ENCODE data around the gene TCHHL1.
A peak's percentile ranks its signal among the peaks of the same experiment; 100 is the strongest.
"Not testable (repeated sequence)": the region's sequence is repeated elsewhere in the genome, so short reads cannot be mapped to it uniquely, and the experiment has no call there.

TCHHL1 gene

DNA sequence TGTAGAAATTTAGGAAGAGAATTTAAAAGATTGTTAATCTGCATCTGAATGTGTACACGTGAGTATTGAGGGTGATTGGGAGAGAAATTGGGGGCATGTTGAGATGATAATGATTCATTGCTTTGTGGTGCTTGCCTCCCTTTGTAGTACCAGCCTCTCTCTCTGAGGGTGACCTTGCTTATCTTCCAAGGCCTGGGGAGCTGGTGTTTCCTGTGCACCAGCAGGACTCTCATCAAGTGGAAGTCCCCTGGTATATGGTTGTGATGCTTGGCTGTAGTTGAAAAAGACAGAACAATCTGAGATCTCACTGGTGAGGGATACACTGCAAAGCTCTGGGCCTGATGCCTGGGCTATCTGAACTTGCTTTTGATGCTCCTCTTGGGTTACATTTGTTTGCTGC is 4.0 kb downstream of the TCHHL1 start:
- DNase-seq = no peak

- DNase-seq = not testable (repeated sequence)
These were observed 7.8 kb downstream of the TCHHL1 start for GRCh38 chr1:152081026-152081425.

DNA sequence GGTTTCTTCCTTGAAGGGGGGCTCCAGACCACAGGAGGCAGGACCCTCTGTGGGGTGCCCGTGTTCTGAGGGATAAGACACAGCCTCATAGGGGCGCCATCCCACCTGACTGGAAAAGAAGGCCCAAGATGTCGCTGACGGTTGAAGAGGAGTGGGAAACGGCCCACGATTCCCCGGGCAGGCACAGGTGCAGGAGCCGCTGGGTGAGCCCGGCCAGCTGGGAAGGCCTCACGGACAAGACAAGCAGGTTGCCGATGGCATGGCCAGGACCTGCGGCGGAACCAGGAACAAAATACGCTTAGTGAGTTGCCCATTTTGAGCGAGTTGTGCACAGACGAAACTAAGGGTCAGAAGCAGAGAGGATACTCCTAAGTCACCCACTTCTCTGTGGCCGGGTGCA is 8.4 kb downstream of the TCHHL1 start:
- DNase-seq = not testable (repeated sequence)

GRCh38 chr1:152078831-152079441 is 9.9 kb downstream of the TCHHL1 start:
- DNase-seq = no peak

DNA sequence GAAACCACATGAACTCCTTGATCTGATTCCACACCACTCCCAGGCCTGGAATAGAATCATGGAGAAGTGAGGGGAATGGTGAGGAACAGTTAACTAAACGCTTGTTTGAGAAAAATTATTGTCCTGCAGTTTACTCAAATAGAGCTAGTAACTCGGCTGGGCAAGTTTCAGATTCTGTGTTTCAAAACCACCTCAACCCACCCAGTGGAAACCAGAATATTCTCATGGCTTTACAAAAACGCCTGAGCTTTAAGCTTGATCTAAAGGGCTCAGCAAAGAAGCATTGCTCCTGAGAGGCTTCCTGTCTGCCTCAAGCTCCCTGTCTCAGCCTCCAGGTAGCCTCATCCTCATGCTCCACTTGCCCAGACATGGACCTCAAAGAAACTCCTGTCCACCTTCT is 16.6 kb downstream of the TCHHL1 start:
- DNase-seq = no peak

GRCh38 chr1:152071123-152071522 is 17.7 kb downstream of the TCHHL1 start:
- DNase-seq = no peak

DNA sequence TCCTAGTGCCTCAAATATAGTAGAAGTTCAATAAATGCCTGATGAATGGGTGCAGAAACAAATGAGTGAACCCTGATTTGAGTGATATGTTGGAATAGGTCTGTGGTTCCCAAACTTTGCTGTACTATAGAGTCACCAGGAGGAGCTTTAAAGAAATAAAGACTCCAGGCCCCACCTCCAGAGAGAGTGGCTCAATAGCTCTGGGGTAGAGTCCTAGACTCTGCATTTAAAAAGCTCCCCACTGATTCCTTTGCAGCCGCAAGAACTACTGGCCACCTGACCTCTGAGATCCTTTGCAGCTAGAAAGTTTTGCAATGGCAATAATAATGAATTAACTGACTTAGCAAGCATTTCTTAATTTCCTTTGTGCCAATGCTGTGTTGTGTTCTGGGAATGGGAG is 20.9 kb downstream of the TCHHL1 start:
- no peak for DNase-seq

GRCh38 chr1:152067150-152067549 is 21.7 kb downstream of the TCHHL1 start:
- no peak for DNase-seq

GRCh38 chr1:152061952-152062351 is 26.9 kb downstream of the TCHHL1 start:
- no peak for DNase-seq

GRCh38 chr1:152053375-152053774 is 35.5 kb downstream of the TCHHL1 start:
- no peak for DNase-seq

GRCh38 chr1:152052606-152053005 is 36.3 kb downstream of the TCHHL1 start:
- DNase-seq = peak; percentile 59

GRCh38 chr1:152050886-152051675 is 37.8 kb downstream of the TCHHL1 start:
- DNase-seq = no peak

- no peak for DNase-seq
These were observed 39.4 kb downstream of the TCHHL1 start for GRCh38 chr1:152049291-152050083.

DNA sequence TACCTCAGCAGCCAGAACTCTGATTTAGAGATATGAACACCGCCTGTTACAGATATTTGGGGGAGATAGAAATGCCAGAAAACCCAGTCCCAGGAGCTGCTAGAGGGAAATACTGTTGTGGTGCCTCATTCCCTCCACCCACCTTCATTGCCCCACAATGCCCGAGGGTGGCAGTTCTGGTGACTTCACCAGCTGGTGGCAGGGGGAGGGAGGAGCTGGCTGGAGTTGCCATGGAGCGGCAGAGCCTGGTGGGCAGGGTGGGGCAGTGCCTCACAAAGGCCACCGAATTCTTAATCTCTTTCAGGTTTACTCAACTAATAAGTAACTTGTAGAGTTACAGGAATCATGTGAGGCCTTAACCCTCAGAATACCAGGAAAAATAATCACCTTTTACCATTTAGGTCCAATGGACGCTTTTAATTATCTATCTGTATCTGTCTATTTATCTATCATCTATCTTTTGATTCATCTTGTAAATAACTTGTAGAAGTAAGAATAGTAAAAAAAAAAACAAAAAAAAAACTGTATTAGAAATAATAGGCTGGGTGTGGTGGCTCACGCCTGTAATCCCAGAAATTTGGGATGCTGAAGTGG is 40.4 kb downstream of the TCHHL1 start:
- DNase-seq = no peak

- peak; percentile 46 for DNase-seq
These were observed 41.0 kb downstream of the TCHHL1 start for GRCh38 chr1:152047730-152048415.

DNA sequence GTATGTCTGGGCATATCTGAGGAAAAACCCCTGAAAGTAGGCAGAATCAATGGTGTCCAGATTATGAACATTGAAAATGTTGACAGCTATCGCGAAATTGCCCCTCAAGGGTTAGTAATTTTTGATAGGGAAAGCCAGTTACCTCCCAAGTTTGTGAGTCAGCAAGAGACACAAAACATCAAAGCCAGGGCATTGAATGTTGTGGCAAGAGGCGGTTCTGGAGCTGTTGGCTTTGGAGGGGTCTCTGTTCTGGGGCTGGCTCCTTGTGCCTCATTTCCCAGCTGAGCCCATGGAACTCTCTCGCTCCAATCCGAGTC is 41.5 kb downstream of the TCHHL1 start:
- DNase-seq = no peak

DNA sequence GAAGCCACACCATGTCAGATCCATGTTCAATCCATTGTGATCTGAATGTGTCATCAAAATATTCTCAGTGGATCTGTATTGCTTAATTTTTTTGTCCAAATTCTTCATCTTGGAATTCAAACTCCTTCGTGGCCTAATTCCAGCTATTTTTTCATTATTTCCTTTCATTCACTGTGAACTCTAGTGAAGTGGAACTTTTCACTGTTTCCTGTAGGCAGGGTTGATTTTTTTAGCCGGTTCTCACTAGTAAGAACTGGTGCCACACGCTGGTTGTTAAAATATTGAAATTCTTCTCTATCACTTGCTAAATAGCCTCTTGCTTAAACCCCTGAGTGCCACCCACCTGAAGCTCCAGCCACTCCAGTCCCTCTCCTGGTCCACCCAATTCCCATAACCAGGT is 44.5 kb downstream of the TCHHL1 start:
- DNase-seq = no peak

DNA sequence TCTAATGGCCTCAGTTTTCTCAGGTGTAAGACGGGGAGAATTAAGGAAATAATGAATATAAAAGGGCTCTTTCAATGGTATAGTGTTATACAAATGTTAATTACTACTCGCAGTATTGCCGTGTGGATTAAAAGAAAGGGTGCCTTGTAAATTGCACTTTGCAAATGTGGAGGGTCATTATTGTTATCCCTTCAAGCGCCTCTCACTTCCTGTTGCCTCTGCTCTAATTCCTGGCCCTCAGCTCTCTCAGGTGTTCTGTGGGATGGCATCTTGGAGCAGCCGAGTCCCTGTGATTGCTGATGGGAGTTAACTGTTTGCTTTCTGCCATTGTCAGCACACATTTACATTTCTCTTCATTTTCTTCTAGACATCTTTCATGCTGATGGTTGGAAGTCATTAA is 45.0 kb downstream of the TCHHL1 start:
- no peak for DNase-seq

DNA sequence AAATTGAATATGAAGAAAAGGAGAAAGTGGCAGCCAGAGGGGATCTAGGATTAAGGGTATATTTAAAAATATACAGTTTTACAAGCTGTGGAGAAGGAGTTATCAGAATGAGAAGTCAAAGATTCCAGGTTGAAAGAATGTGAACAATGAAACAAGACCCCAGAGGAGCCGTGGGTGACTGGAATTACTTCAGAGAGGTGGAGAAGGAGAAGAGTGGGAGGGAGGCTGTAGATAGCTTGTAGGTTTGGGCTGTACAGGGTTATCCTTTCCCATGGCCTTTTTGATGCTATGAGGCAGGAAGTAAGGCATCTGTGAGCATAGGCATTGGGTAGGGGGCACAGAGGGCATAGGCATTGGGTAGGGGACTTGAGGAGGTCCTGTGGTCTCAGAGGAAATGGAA is 46.8 kb downstream of the TCHHL1 start:
- DNase-seq = no peak

GRCh38 chr1:152039886-152040285 is 49.0 kb downstream of the TCHHL1 start:
- DNase-seq = no peak

GRCh38 chr1:152039461-152039860 is 49.4 kb downstream of the TCHHL1 start:
- DNase-seq = no peak

GRCh38 chr1:152038871-152039270 is 50.0 kb downstream of the TCHHL1 start:
- no peak for DNase-seq
